Cerebellar cortex (tissue), 1 donor: Measurements from ENCODE around the gene KLK7.

Experiments used
- DNase-seq: peaks from one replicate; pipeline ENCODE4 v3.0.0-alpha.2; 2015; ENCODE audit warnings: low spot score

The KLK7 gene

DNA sequence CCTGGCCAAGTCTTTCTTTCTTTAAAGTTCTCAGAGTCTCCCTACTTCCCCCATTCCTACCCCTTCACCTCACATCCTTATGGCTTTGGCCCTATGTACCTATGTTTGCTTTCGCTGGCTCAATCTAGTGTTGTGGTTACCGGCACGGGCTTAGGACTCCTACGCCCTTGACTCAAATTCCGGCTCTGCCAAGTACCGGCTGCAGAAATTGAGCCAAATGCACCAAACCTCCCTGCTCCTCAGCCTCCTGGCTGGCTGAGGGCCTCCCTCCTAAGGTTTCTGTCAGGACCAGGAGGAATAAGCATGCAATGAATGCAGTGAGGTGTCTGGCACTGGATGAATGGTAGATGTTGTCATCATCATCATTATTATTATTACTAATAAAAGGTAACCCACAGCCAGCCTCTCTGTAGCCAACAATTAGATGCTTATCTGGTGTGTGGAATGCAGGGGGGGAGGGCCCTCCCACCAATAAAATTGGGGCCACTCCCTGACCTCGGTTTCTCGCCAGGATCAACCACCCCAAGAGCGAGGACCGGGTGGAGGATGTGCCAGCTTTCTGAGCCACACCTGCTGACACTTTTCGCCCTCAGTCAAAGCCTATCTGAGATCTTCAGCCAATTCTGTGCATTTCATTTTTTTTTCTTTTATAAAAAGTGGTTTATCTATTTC, 51.6 kb downstream of the KLK7 start:
- no peak for DNase-seq

DNA sequence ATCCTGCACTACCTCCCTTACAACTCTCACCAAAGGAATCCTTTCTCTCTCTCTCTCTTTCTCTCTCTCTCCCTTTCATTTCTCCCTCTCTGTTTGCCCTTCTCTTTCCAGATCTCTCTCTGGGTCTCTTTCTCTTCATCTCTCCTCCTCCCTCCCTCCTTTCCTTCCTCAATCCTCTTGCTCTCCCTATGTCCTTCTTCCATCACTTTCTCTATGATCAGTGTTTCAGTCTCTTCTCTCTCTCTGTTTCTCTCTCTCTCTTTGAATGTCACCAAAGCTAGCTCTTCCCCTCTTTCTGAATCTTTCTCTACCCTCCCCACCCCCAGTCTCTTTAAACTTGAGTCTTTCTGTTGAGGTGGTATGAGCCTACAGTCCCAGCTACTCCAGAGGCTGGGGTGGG, 52.7 kb downstream of the KLK7 start:
- DNase-seq: no peak

DNA sequence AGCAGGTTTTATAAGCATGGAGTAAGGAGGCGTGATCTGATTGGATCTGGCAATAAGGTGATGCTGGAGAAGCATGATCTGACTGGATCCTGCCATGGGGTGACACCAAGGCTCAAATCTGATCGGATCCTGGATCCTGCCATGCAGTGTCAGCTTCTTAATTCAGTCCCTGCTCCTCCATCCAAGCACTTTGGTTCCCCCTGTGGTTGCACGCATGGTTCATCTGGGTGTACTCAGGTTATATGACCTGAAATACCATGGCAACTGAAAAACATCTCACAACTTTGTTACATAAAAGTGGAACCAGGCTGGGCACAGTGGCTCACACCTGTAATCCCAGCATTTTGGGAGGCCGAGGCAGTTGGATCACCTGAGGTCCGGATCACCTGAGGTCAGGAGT, 54.9 kb downstream of the KLK7 start:
- no peak for DNase-seq
